HG02938 (cell line): ENCODE data around the gene PRLHR.

Source experiments
- ATAC-seq: cut with Tn5 transposase; IDR thresholded peaks from one replicate; pipeline ENCODE4 v1.9.1; 2021; ENCODE audit warnings: mild to moderate bottlenecking, moderate library complexity; ENCODE audit not compliant: unreplicated experiment

Gene PRLHR

GRCh38 chr10:118587881-118588651 is 7.4 kb downstream of the PRLHR start:
- ATAC-seq: no peak

GRCh38 chr10:118586911-118587310 is 8.5 kb downstream of the PRLHR start:
- ATAC-seq: no peak

DNA sequence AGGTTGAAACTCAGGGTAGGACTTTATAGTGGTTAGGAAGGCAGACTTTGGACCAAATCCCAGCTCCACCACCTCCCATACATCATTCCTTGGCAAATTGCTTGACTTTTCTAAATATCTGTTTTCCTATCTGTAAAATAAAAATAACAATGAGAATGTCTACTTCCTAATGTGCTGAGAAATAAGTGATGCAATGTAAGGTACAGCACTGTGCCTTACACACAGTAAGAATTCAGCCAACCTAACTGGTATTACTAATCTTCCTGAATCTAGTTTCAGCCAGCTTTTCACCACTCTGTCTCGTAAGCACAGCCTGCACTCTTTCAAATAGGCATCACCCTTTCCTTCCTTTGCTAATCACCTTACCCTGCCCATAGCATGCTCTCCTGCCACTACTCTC is 9.7 kb downstream of the PRLHR start:
- ATAC-seq: no peak

GRCh38 chr10:118585234-118585633 is 10.2 kb downstream of the PRLHR start:
- ATAC-seq: no peak

DNA sequence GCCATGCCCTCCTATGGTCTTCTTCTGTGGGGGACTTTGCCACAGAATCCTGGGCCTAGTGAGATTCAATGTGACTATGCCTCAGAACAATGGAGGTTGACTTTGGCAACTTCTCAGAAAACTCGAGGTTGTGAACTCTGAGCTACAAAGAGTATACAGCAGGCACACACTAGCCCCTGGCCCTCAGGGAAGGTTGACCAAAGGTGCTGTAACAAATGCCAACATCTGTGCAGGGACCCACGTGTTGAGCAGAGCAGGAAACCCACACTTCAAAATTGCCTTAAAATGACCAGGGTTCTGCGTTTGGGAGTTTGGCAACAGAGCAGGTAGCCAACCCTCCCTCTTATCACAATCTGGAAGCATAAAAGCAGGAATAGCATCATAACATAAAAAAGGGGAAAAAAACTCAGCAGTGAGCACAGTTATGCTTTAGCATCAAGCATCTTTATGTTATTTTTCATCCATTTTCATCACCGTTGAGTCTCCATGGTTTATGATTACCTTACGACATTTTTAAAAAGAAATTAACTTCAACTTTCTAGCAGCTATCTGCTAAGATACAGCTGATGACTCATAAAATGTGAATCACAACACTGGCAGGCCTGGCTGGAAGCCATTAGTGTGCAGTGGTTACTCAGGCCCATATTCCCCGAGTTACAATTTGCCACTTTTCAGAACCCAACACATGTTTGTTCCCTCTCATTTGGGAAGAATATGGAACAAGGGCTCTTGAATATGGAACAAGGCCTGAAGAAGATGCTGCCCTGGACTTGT is 11.1 kb downstream of the PRLHR start:
- no peak for ATAC-seq

- ATAC-seq: no peak
Measured at GRCh38 chr10:118583611-118584010, 11.8 kb downstream of the PRLHR start.

DNA sequence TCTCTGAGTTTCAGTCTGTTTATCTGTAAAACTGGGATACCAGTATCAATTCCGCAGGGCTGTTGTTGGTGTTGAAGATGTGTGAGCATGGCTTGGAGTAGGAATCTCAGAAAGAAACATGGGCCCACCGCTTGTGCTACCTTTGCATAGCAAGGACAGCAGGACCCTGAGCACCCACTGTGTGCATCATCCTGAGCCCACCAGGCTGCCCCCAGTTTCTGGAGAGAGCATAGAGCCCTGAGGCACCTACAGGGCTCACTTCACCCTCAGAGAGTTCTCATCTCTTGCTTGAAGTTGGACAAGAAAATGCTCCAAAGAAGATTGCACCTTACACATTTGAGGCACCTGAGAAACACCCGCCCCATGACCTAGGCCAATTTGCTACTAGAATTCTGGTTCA is 12.9 kb downstream of the PRLHR start:
- no peak for ATAC-seq

DNA sequence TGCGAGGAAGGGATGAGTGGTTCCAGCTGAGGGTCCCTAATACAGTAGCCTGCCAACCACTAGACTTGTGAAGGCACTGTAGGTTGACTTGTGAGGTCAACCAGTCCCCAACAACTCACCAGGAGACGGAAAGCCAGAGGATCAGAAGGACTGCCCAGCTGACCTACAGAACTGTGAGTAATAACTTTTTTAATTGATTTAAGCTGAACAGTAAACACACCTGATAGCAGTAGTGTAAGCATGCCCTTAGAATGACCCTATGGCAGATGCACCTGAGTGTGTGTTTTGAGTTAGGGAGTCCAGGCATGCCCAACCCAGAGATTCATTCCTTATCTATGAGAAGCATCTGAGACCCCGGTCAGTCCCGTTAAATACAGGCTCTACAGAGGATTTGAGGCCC is 14.1 kb downstream of the PRLHR start:
- ATAC-seq: no peak

DNA sequence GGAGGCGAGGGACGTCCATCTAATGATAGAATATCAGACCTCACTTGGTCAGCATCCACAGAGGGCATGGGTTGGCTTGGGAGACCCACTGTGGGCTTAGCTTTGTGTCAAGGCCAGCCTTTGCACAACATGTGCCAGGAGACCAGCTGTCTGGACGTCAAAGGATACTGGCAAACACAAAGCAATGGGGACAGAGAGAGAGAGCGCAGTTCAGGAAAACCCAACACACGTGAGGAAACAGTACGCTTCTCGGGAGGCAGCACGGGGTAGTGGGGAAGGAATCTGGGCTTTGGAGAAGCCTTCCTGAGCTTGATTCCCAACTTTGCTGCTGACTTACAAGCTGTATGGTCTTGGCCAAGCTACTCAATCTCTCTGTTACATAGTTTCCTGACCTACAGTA is 14.7 kb downstream of the PRLHR start:
- no peak for ATAC-seq

DNA sequence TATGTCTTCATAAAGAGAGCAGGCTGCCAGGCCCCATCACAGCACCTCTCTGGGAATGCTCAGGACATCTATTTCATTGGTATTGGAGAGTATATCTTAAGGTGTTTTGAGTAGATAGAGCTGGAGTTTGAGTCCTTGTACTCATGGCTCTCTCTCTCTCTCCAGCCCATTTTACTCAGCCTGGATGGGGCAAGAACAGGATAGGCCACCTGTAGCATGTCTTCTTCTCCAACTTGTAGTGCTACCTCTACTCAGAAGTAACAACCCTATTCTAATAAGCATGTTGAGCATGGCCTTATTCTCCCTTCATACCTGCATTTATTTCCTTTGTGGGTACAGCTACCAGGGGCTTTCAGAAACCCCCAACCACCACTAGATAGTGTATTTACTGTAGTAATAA is 21.9 kb downstream of the PRLHR start:
- ATAC-seq: no peak

GRCh38 chr10:118572256-118573041 is 23.0 kb downstream of the PRLHR start:
- no peak for ATAC-seq

GRCh38 chr10:118571123-118571522 is 24.3 kb downstream of the PRLHR start:
- ATAC-seq: no peak

- no peak for ATAC-seq
Measured at GRCh38 chr10:118570591-118570990, 24.9 kb downstream of the PRLHR start.

- ATAC-seq: no peak
Measured at GRCh38 chr10:118569882-118570252, 25.6 kb downstream of the PRLHR start.

DNA sequence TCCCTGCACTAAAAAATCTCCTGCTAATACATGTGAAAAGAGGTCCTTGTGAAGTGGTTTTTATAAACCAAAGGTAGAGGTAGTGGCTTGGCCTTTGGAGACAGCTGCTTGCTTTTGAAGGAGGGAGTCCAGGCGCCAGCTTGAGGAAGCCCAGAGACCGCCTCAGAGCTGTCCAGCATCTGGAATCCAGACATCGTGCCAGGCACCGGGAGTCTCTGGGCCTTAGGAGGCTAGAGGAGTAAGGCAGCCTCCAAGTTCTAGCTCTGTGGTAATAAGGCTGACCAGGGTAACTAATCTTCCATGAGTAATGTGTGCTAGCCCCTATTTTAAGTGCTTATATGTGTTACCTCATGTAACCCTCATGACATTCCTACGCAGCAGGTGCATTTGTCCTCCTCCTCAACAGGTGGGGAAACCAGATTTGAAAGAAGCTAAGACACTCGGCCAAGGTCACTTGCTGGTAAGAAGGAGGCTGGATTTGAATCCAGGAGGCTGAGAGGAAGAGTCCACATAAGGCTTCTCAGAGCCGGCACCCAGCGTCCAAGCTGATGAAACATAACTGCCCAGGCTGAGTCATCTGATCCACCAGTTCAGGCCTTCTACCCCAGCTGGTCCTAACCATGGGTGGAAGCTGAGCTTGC is 26.1 kb downstream of the PRLHR start:
- no peak for ATAC-seq

DNA sequence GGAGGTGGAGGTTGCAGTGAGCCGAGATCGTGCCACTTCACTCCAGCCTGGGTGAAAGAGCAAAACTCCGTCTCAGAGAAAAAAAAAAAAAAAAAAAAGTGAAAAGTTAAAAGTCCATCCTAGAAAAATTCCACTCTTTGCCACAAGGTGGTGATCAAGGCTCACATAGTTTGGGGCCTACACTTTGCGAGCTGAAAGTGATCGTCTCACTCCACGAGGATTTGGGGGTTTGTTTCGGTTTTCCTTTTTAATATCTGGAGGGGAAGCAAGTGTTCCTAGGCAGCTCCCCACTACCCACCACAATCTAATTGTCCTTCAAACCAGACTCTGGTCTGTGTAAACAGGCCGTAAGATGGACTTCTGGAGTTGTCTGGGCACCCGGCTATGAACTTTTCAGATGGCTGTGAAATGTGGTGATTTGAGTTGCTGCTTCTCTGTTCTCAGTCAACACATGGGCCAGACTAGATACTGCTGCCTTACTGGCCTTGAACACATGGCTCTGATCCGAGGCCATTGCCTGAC is 27.1 kb downstream of the PRLHR start:
- no peak for ATAC-seq

- no peak for ATAC-seq
Measured at GRCh38 chr10:118567701-118568248, 27.7 kb downstream of the PRLHR start.

DNA sequence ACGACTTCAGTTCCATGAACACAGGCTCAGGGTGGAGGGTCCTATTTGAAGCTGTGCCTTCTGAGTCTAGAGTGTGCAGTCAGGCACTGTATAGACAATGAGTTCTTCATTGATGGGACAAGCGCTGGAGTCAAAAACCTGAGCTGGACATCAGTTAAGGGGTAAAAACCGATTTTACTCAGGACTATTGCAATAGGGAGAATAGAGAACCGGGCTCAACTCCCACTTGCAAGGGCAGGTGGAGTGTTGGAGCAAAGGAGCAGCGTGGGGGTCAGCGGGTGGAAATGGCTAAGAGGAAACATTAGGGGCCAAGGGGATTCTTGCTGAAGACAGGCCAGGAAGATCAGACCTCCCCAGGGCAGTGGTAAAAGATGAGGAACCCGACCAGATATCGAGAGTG is 28.5 kb downstream of the PRLHR start:
- ATAC-seq: no peak

- ATAC-seq: no peak
Measured at GRCh38 chr10:118565301-118566075, 30.0 kb downstream of the PRLHR start.

- no peak for ATAC-seq
Measured at GRCh38 chr10:118564652-118565051, 30.8 kb downstream of the PRLHR start.
